K562 (cell line): ENCODE data around the gene SNAP23. TPM values are rescaled to one million over a fixed set of nuclear protein-coding genes. Genes with fewer than 3 reads are reported as not detected.

Experiments used
- ELF4 ChIP-seq: fragments of 450-650 bp; formaldehyde crosslinking; IDR thresholded peaks from 2 replicates; pipeline ENCODE4 v1.4.0; 2022; ENCODE audit warnings: missing genetic modification characterization
- FOS ChIP-seq: IDR thresholded peaks from 3 replicates; pipeline ENCODE4 v1.6.1; 2011; ENCODE audit not compliant: insufficient read length; ENCODE audit errors: extremely low read depth
- GTF3C2 ChIP-seq: IDR thresholded peaks from 3 replicates; pipeline ENCODE4 v1.6.1; 2011; ENCODE audit warnings: borderline replicate concordance, mild to moderate bottlenecking, moderate library complexity; ENCODE audit not compliant: insufficient read length; ENCODE audit errors: extremely low read depth
- HDAC6 ChIP-seq: IDR thresholded peaks from 2 replicates; pipeline ENCODE4 v1.6.1; 2012; ENCODE audit warnings: low read depth, mild to moderate bottlenecking, control low read depth, inconsistent platforms, low read length, moderate library complexity
- HLTF ChIP-seq: fragments of 450-650 bp; IDR thresholded peaks from 2 replicates; pipeline ENCODE4 v1.6.1; 2016
- HMG20B ChIP-seq: fragments of 250-450 bp; sonication (Bioruptor Pico); IDR thresholded peaks from 2 replicates; pipeline ENCODE4 v1.5.0; 2021; ENCODE audit warnings: mild to moderate bottlenecking
- PRMT5 ChIP-seq: sonication (generic); formaldehyde crosslinking; IDR thresholded peaks from 2 replicates; pipeline ENCODE4 v1.5.0; 2020; ENCODE audit warnings: missing genetic modification reagents
- RBM34 ChIP-seq: fragments of 200-400 bp; formaldehyde crosslinking; IDR thresholded peaks from 2 replicates; pipeline ENCODE4 v1.6.1; 2018; ENCODE audit warnings: low read length, borderline replicate concordance; ENCODE audit not compliant: insufficient read depth
- SP1 ChIP-seq: sonication (generic); formaldehyde crosslinking; IDR thresholded peaks from 2 replicates; pipeline ENCODE4 v1.8.1; 2022; ENCODE audit warnings: mild to moderate bottlenecking, missing genetic modification reagents
- SRF ChIP-seq, 2 experiments: fragments of 250-450, 450-650 bp in 1 of 2; sonication (Bioruptor Pico) in 1 of 2; sonication (generic) in 1 of 2; formaldehyde crosslinking; IDR thresholded peaks; 2 replicates each; pipeline versions ENCODE4 v1.5.0 to v1.5.1; 2020 to 2022; ENCODE audit warnings: mild to moderate bottlenecking in 1 of 2, missing genetic modification reagents in 1 of 2
- TAF7 ChIP-seq: fragments of 450-650 bp; IDR thresholded peaks from 2 replicates; pipeline ENCODE4 v1.6.1; 2016; ENCODE audit warnings: missing genetic modification characterization, missing compliant biosample characterization
- TAL1 ChIP-seq: fragments of 450-650 bp; IDR thresholded peaks from 2 replicates; pipeline ENCODE4 v1.6.1; 2016; ENCODE audit warnings: mild to moderate bottlenecking
- ZFP91 ChIP-seq: sonication (generic); formaldehyde crosslinking; IDR thresholded peaks from 2 replicates; pipeline ENCODE4 v1.8.0; 2022; ENCODE audit warnings: mild to moderate bottlenecking, missing genetic modification reagents
- ZNF512 ChIP-seq: IDR thresholded peaks from 2 replicates; pipeline ENCODE4 v1.6.1; 2016; ENCODE audit warnings: missing genetic modification characterization, missing compliant biosample characterization
- ZNF655 ChIP-seq: fragments of 250-450 bp; sonication (Bioruptor Pico); IDR thresholded peaks from 2 replicates; pipeline ENCODE4 v1.5.0; 2021
- polyA plus RNA-seq, 8 experiments: library from polyadenylated mRNA; depleted of rRNA in 4 of 8; stranded (reverse) in 5 of 8; unstranded in 3 of 8; fragments of >200 nt; fragmentation: Nextera tagmentation in 2 of 8; fragmentation: Illumina TruSeq in 1 of 8; extraction: Ambion mirVana in 2 of 8; extraction: Trizol in 1 of 8; gene quantifications; 2 replicates each; pipeline versions ENCODE4 v1.2.1 to v1.2.3, GENCODE V29; 2011 to 2014; ENCODE audit warnings: inconsistent platforms in 1 of 8, missing spikeins in 1 of 8
- total RNA-seq, 7 experiments: library from RNA; depleted of rRNA in 6 of 7; stranded (reverse); fragments of >200 nt in 6 of 7; fragmentation: Illumina TruSeq in 2 of 7; extraction: Trizol in 2 of 7; gene quantifications; 2 replicates each; pipeline versions ENCODE4 v1.2.1 to v1.2.3, GENCODE V29; 2011 to 2021; ENCODE audit warnings: low replicate concordance in 1 of 7
- TF ChIP-seq, protein P1 (sequence below), 2 experiments: IDR thresholded peaks; 2 replicates each; pipeline ENCODE4 v1.6.1; 2012; ENCODE audit warnings: improper control_type of control experiment in 2 of 2, low read depth in 2 of 2, low read length in 2 of 2, borderline replicate concordance in 1 of 2

SNAP23 gene
- total and polyA plus RNA-seq, 9 of the 15 experiments (the other 6 are each of a cell fraction or from before 2014, with no cell fraction given) = 78.9 to 168 (median 117) TPM

GRCh38 chr15:42575188-42576039 lies 80.0 kb downstream of the SNAP23 start, which contains the start of gene STARD9 (continued):
- TF ChIP-seq, protein P1, sequence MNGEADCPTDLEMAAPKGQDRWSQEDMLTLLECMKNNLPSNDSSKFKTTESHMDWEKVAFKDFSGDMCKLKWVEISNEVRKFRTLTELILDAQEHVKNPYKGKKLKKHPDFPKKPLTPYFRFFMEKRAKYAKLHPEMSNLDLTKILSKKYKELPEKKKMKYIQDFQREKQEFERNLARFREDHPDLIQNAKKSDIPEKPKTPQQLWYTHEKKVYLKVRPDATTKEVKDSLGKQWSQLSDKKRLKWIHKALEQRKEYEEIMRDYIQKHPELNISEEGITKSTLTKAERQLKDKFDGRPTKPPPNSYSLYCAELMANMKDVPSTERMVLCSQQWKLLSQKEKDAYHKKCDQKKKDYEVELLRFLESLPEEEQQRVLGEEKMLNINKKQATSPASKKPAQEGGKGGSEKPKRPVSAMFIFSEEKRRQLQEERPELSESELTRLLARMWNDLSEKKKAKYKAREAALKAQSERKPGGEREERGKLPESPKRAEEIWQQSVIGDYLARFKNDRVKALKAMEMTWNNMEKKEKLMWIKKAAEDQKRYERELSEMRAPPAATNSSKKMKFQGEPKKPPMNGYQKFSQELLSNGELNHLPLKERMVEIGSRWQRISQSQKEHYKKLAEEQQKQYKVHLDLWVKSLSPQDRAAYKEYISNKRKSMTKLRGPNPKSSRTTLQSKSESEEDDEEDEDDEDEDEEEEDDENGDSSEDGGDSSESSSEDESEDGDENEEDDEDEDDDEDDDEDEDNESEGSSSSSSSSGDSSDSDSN (IDR thresholded peaks at IDR 0.05; ENCODE audit: borderline replicate concordance in 1 of 2, low read depth in 2 of 2, low read length in 2 of 2) = 0 out of 4 replicates have a peak, but pooled peaks of 1 of the 2 experiments have one; percentile 51
- no peak for TF ChIP-seq HDAC6
- no peak for TF ChIP-seq ELF4
- TF ChIP-seq RBM34 = 0 out of 2 replicates have a peak, but pooled peaks have one; percentile 34
- no peak for TF ChIP-seq ZNF512 (tag)
- no peak for TF ChIP-seq GTF3C2
- TF ChIP-seq TAF7 = no peak
- peak in 1 of 2 experiments; percentile 24; a peak in 1 of 4 replicates for TF ChIP-seq SRF (CRISPR knock-in tag; IDR thresholded peaks at IDR 0.05)
- TF ChIP-seq ZFP91 (CRISPR knock-in tag) = no peak
- peak; percentile 94 for TF ChIP-seq SP1 (CRISPR knock-in tag)
- TF ChIP-seq PRMT5 = peak; percentile 83
- TF ChIP-seq HLTF = no peak
- no peak for TF ChIP-seq TAL1
- no peak for TF ChIP-seq FOS
- TF ChIP-seq ZNF655 (CRISPR knock-in tag) = no peak
- TF ChIP-seq HMG20B (CRISPR knock-in tag) = no peak
